Nephron progenitor cell (in vitro differentiated cells): ENCODE data around the gene URGCP.

Source experiments
- DNase-seq: peaks from one replicate; pipeline ENCODE4 v3.0.0; 2021
- H3K27ac Mint-ChIP-seq: 2 replicates; pipeline ENCODE4 v1.8.0; 2021; ENCODE audit warnings: mild to moderate bottlenecking, moderate library complexity, mixed read lengths
- H3K27me3 Mint-ChIP-seq: 2 replicates; pipeline ENCODE4 v1.8.0; 2021; ENCODE audit warnings: mild to moderate bottlenecking, low read depth, mixed read lengths; ENCODE audit not compliant: poor library complexity
- H3K36me3 Mint-ChIP-seq: 2 replicates; pipeline ENCODE4 v1.8.0; 2021; ENCODE audit warnings: low read depth, mixed read lengths
- H3K4me1 Mint-ChIP-seq: 2 replicates; pipeline ENCODE4 v1.8.0; 2021; ENCODE audit warnings: mixed read lengths
- H3K4me3 Mint-ChIP-seq: 2 replicates; pipeline ENCODE4 v1.8.0; 2021; ENCODE audit warnings: mild to moderate bottlenecking, moderate library complexity, mixed read lengths
- H3K9me3 Mint-ChIP-seq: 2 replicates; pipeline ENCODE4 v1.8.0; 2021; ENCODE audit warnings: mild to moderate bottlenecking, moderate library complexity, mixed read lengths
- CTCF ChIP-seq: fragments of 200-600 bp; sonication (generic); IDR thresholded peaks from 2 replicates; pipeline ENCODE4 v1.5.0; 2021; ENCODE audit warnings: antibody characterized with exemption

The URGCP gene

GRCh38 chr7:43876241-43876640 lies 30.2 kb downstream of the URGCP start:
- Mint-ChIP-seq H3K4me3 (no peak overlapping the region), H3K27ac (no peak overlapping the region), H3K9me3 (no peaks in the 10 kb centered on the region), H3K4me1 (peaks cover 17% of the 10 kb centered on the region), H3K27me3 (no peaks in the 10 kb centered on the region), H3K36me3 (peaks cover 36% of the 10 kb centered on the region)
- DNase-seq, result no peak
- TF ChIP-seq CTCF, result no peak

- Mint-ChIP-seq H3K4me1 (peaks cover 38% of the 10 kb centered on the region), H3K27me3 (peaks cover 4% of the 10 kb centered on the region)
- no peak for TF ChIP-seq CTCF
These were observed 33.1 kb downstream of the URGCP start for GRCh38 chr7:43873300-43873699.

GRCh38 chr7:43872406-43873110 lies 33.8 kb downstream of the URGCP start:
- DNase-seq, result no peak
- H3K4me1 Mint-ChIP-seq, result peaks cover 42% of the 10 kb centered on the region
- peaks cover 8% of the 10 kb centered on the region for H3K9me3 Mint-ChIP-seq
- no peak for TF ChIP-seq CTCF
- no peak overlapping the region for H3K4me3 Mint-ChIP-seq
- no peak overlapping the region for H3K27ac Mint-ChIP-seq
- peaks cover 14% of the 10 kb centered on the region for H3K36me3 Mint-ChIP-seq
- peaks cover 4% of the 10 kb centered on the region for H3K27me3 Mint-ChIP-seq

More at GRCh38 chr7:43873300-43873699, 33.1 kb downstream of the URGCP start:
- Mint-ChIP-seq H3K4me3 (no peak overlapping the region), H3K9me3 (peaks cover 8% of the 10 kb centered on the region), H3K36me3 (peaks cover 18% of the 10 kb centered on the region), H3K27ac (no peak overlapping the region)
- DNase-seq, result no peak

- no peak overlapping the region for H3K4me3 Mint-ChIP-seq
These were observed 35.3 kb downstream of the URGCP start for GRCh38 chr7:43871064-43871463.

GRCh38 chr7:43870316-43870715 lies 36.1 kb downstream of the URGCP start:
- H3K4me1 Mint-ChIP-seq, result peaks cover 42% of the 10 kb centered on the region
- no peak for DNase-seq
- peaks cover 8% of the 10 kb centered on the region for H3K9me3 Mint-ChIP-seq
- H3K36me3 Mint-ChIP-seq, result peaks cover 24% of the 10 kb centered on the region
- TF ChIP-seq CTCF, result no peak
- H3K27ac Mint-ChIP-seq, result no peak overlapping the region
- H3K4me3 Mint-ChIP-seq, result no peak overlapping the region
- H3K27me3 Mint-ChIP-seq, result peaks cover 4% of the 10 kb centered on the region

More at GRCh38 chr7:43871064-43871463, 35.3 kb downstream of the URGCP start:
- no peak for DNase-seq
- peaks cover 22% of the 10 kb centered on the region for H3K36me3 Mint-ChIP-seq
- H3K4me1 Mint-ChIP-seq, result peaks cover 42% of the 10 kb centered on the region
- peaks cover 4% of the 10 kb centered on the region for H3K27me3 Mint-ChIP-seq
- no peak overlapping the region for H3K27ac Mint-ChIP-seq
- no peak for TF ChIP-seq CTCF
- H3K9me3 Mint-ChIP-seq, result peaks cover 8% of the 10 kb centered on the region

- Mint-ChIP-seq H3K9me3 (peaks cover 8% of the 10 kb centered on the region), H3K4me3 (peak overlapping the region; percentile 92), H3K36me3 (peaks cover 24% of the 10 kb centered on the region), H3K27me3 (peaks cover 4% of the 10 kb centered on the region), H3K4me1 (peaks cover 42% of the 10 kb centered on the region), H3K27ac (peak overlapping the region; percentile 88)
- no peak for DNase-seq
- TF ChIP-seq CTCF, result no peak
These were observed 36.5 kb downstream of the URGCP start for GRCh38 chr7:43869867-43870240.
